HepG2 (cell line): ENCODE results near the gene CHD9NB. TPM values are rescaled to one million over a fixed set of nuclear protein-coding genes. Genes with fewer than 3 reads are reported as not detected.

ENCODE experiments used
- ATF5 ChIP-seq: sonication (generic); formaldehyde crosslinking; IDR thresholded peaks from 2 replicates; pipeline ENCODE4 v1.4.0; 2020; ENCODE audit warnings: mild to moderate bottlenecking, low read depth, missing genetic modification reagents
- FOXJ3 ChIP-seq: sonication (generic); formaldehyde crosslinking; IDR thresholded peaks from 2 replicates; pipeline ENCODE4 v1.4.0; 2020; ENCODE audit warnings: missing genetic modification reagents, mild to moderate bottlenecking, borderline replicate concordance
- HNRNPH1 ChIP-seq: fragments of 200-400 bp; formaldehyde crosslinking; optimal IDR thresholded peaks from 2 replicates; pipeline ENCODE3; 2017; ENCODE audit warnings: mild to moderate bottlenecking, low read depth, low read length
- IKZF5 ChIP-seq: IDR thresholded peaks from 2 replicates; pipeline ENCODE4 v1.6.1; 2018; ENCODE audit warnings: missing genetic modification reagents, mild to moderate bottlenecking, missing compliant biosample characterization
- IRF2 ChIP-seq: IDR thresholded peaks from 2 replicates; pipeline ENCODE4 v1.6.1; 2018; ENCODE audit warnings: missing genetic modification reagents, missing compliant biosample characterization
- MTA1 ChIP-seq: sonication (generic); formaldehyde crosslinking; IDR thresholded peaks from 2 replicates; pipeline ENCODE4 v1.4.0; 2020; ENCODE audit warnings: missing genetic modification reagents, mild to moderate bottlenecking, borderline replicate concordance
- NFATC3 ChIP-seq: sonication (generic); formaldehyde crosslinking; IDR thresholded peaks from 2 replicates; pipeline ENCODE4 v1.5.1; 2020; ENCODE audit warnings: mild to moderate bottlenecking, missing genetic modification reagents
- NFYB ChIP-seq: sonication (generic); formaldehyde crosslinking; IDR thresholded peaks from 2 replicates; pipeline ENCODE4 v1.4.0; 2020; ENCODE audit warnings: missing genetic modification reagents
- PHF5A ChIP-seq: IDR thresholded peaks from one replicate; pipeline ENCODE4 v1.6.1; 2018; ENCODE audit warnings: low read depth, missing genetic modification reagents; ENCODE audit not compliant: unreplicated experiment
- PREB ChIP-seq: sonication (generic); formaldehyde crosslinking; IDR thresholded peaks from 2 replicates; pipeline ENCODE4 v1.4.0; 2020; ENCODE audit warnings: missing genetic modification reagents
- RFX1 ChIP-seq: fragments of 450-650 bp; IDR thresholded peaks from 2 replicates; pipeline ENCODE4 v1.6.1; 2017
- SNAI1 ChIP-seq: sonication (generic); formaldehyde crosslinking; IDR thresholded peaks from 2 replicates; pipeline ENCODE4 v1.5.0; 2020; ENCODE audit warnings: mild to moderate bottlenecking, missing genetic modification reagents, borderline replicate concordance
- SP4 ChIP-seq: sonication (generic); formaldehyde crosslinking; IDR thresholded peaks from 2 replicates; pipeline ENCODE4 v1.8.1; 2023; ENCODE audit warnings: mild to moderate bottlenecking, missing genetic modification reagents
- TCF7 ChIP-seq: sonication (generic); IDR thresholded peaks from 2 replicates; pipeline ENCODE4 v1.6.1; 2016; ENCODE audit warnings: antibody characterized with exemption, low read depth
- ZBTB42 ChIP-seq: sonication (generic); formaldehyde crosslinking; IDR thresholded peaks from 2 replicates; pipeline ENCODE4 v1.5.0; 2020; ENCODE audit warnings: mild to moderate bottlenecking, missing genetic modification reagents
- ZNF18 ChIP-seq: sonication (generic); formaldehyde crosslinking; IDR thresholded peaks from 2 replicates; pipeline ENCODE4 v1.8.0; 2022; ENCODE audit warnings: mild to moderate bottlenecking, missing genetic modification reagents; ENCODE audit not compliant: insufficient replicate concordance
- ZNF205 ChIP-seq: IDR thresholded peaks from 2 replicates; pipeline ENCODE4 v1.6.1; 2018; ENCODE audit warnings: missing biosample characterization, missing genetic modification reagents
- ZNF253 ChIP-seq: sonication (generic); formaldehyde crosslinking; IDR thresholded peaks from 2 replicates; pipeline ENCODE4 v1.8.0; 2022; ENCODE audit warnings: mild to moderate bottlenecking, missing genetic modification reagents, borderline replicate concordance
- ZNF331 ChIP-seq: sonication (generic); formaldehyde crosslinking; IDR thresholded peaks from 2 replicates; pipeline ENCODE4 v1.4.0; 2020; ENCODE audit warnings: missing genetic modification reagents
- ZNF512 ChIP-seq: sonication (generic); formaldehyde crosslinking; IDR thresholded peaks from 2 replicates; pipeline ENCODE4 v1.4.0; 2020; ENCODE audit warnings: mild to moderate bottlenecking, missing genetic modification reagents
- ZNF567 ChIP-seq: sonication (generic); formaldehyde crosslinking; IDR thresholded peaks from 2 replicates; pipeline ENCODE4 v1.8.1; 2023; ENCODE audit warnings: mild to moderate bottlenecking, missing genetic modification reagents, borderline replicate concordance
- ZNF619 ChIP-seq: sonication (generic); formaldehyde crosslinking; IDR thresholded peaks from 2 replicates; pipeline ENCODE4 v1.4.0; 2020; ENCODE audit warnings: mild to moderate bottlenecking, missing genetic modification reagents
- ZNF782 ChIP-seq: sonication (generic); formaldehyde crosslinking; IDR thresholded peaks from 2 replicates; pipeline ENCODE4 v1.4.0; 2020; ENCODE audit warnings: missing genetic modification reagents, mild to moderate bottlenecking, borderline replicate concordance
- ZSCAN22 ChIP-seq: sonication (generic); formaldehyde crosslinking; IDR thresholded peaks from 2 replicates; pipeline ENCODE4 v1.4.0; 2020; ENCODE audit warnings: mild to moderate bottlenecking, missing genetic modification reagents
- polyA plus RNA-seq, 8 experiments: library from polyadenylated mRNA; depleted of rRNA in 3 of 8; stranded (reverse) in 7 of 8; unstranded in 1 of 8; fragments of >200 nt; fragmentation: Illumina TruSeq in 4 of 8; extraction: Trizol in 4 of 8; gene quantifications; 2 replicates each; pipeline versions ENCODE4 v1.2.1 to v1.2.3, GENCODE V29; 2011 to 2016; ENCODE audit warnings: low read depth in 4 of 8, missing spikeins in 1 of 8, mixed read lengths in 1 of 8; ENCODE audit not compliant: insufficient read depth in 1 of 8
- total RNA-seq, 5 experiments: library from RNA; depleted of rRNA; stranded (reverse); fragments of >200 nt; fragmentation: Illumina TruSeq; extraction: Trizol; gene quantifications; 2 replicates each; pipeline ENCODE4 v1.2.3, GENCODE V29; 2016; ENCODE audit warnings: low read depth in 1 of 5
- TF ChIP-seq, protein P1 (sequence below): sonication (generic); formaldehyde crosslinking; IDR thresholded peaks from 2 replicates; pipeline ENCODE4 v1.8.1; 2022; ENCODE audit warnings: mild to moderate bottlenecking, missing genetic modification reagents

The CHD9NB gene
- total and polyA plus RNA-seq, 2 of the 13 experiments (the other 11 are each of a cell fraction or from before 2014, with no cell fraction given), result 0.17 to 0.18 TPM

DNA sequence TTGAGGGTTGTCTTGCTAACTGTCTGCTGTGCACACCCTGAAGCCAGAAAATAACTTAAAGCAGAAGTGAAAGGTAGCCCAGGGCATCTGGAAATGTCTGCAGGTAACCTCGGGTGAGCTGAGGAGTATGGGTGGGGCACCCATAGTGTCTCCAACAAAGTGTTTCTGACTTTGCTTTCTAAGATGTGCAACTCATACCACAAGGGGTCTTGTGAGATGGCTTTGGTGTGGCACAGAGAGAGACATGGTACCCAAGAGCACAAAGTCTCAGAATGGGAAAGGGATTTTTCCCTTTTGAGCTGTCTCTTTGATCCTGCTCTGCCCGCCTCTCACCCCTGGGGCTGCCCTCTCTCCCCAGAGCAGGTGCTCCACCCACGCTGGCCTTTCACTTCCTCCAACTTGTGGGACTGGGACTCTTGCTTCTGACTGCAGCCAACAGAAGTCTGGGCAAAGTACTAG lies 9.0 kb upstream of the CHD9NB start (continued):
- no peak for TF ChIP-seq ZNF512 (CRISPR knock-in tag)
- 0 out of 2 replicates have a peak, but pooled peaks have one; percentile 49 for TF ChIP-seq SNAI1
- no peak for TF ChIP-seq NFATC3 (CRISPR knock-in tag)
- TF ChIP-seq MTA1, result no peak
- TF ChIP-seq PHF5A (CRISPR knock-in tag), result no peak
- TF ChIP-seq FOXJ3, result no peak
- no peak for TF ChIP-seq HNRNPH1
- no peak for TF ChIP-seq NFYB (CRISPR knock-in tag)
- no peak for TF ChIP-seq ZNF253 (CRISPR knock-in tag)
- no peak for TF ChIP-seq PREB (CRISPR knock-in tag)
- peak; percentile 37; the same call in 1 of the 2 replicates for TF ChIP-seq ZNF205 (CRISPR knock-in tag)
- TF ChIP-seq IKZF5 (CRISPR knock-in tag), result no peak
- no peak for TF ChIP-seq ZNF782 (CRISPR knock-in tag)
- TF ChIP-seq TCF7, result peak; percentile 81
- TF ChIP-seq ZNF567, result no peak
- TF ChIP-seq ATF5 (CRISPR knock-in tag), result no peak
- TF ChIP-seq, protein P1, sequence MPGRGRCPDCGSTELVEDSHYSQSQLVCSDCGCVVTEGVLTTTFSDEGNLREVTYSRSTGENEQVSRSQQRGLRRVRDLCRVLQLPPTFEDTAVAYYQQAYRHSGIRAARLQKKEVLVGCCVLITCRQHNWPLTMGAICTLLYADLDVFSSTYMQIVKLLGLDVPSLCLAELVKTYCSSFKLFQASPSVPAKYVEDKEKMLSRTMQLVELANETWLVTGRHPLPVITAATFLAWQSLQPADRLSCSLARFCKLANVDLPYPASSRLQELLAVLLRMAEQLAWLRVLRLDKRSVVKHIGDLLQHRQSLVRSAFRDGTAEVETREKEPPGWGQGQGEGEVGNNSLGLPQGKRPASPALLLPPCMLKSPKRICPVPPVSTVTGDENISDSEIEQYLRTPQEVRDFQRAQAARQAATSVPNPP, result no peak
- no peak for TF ChIP-seq ZNF619
- TF ChIP-seq RFX1, result no peak
- TF ChIP-seq ZSCAN22 (CRISPR knock-in tag), result no peak
- TF ChIP-seq ZNF331 (CRISPR knock-in tag), result no peak
- no peak for TF ChIP-seq SP4
- no peak for TF ChIP-seq ZBTB42
- TF ChIP-seq ZNF18 (CRISPR knock-in tag), result no peak
- no peak for TF ChIP-seq IRF2 (CRISPR knock-in tag)
